CD4-positive, alpha-beta T cell treated with Interleukin-15 for 1 hour (primary cell): ENCODE data around the gene ADAP1.

Experiments used
- DNase-seq: peaks from one replicate; pipeline ENCODE4 v3.0.0-alpha.2; 2020

Gene ADAP1

DNA sequence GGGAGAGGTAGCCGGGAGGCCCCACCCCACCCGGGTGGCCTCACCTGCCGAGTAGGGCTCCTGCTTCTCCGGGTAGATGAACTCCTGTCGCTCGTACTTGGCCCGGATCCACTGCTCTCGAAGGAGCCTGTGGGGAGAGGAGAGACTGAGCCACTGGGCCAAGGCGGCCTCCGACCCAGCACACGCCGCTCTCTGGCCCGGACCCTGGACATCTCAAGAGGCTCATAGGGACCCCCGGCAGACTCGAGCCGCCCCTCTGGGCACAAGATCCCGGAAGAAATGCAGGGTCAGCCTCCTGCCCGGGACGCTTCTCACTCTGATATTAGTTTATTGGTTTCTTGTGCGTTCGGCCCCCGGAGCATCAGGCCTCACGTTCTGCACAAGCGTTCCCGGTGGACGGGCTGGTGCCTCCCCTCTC is 34.5 kb downstream of the ADAP1 start:
- DNase-seq = peak; percentile 11

DNA sequence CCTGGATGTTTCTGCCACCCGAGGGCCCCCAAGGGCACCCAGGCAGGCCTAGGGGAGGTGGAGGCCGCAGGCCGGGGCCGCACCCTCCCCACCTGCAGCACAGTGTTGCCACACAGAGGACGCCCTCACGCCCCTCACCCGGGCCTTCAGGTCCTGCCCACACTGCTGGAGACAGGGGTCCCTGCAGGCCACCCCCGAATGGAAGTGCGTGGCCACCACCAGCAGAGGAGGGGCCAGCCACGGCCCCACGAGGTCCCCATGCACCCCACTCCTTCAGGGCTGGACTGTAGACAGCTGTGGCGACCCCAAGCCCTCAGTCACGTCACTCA is 35.4 kb downstream of the ADAP1 start:
- peak; percentile 15 for DNase-seq

DNA sequence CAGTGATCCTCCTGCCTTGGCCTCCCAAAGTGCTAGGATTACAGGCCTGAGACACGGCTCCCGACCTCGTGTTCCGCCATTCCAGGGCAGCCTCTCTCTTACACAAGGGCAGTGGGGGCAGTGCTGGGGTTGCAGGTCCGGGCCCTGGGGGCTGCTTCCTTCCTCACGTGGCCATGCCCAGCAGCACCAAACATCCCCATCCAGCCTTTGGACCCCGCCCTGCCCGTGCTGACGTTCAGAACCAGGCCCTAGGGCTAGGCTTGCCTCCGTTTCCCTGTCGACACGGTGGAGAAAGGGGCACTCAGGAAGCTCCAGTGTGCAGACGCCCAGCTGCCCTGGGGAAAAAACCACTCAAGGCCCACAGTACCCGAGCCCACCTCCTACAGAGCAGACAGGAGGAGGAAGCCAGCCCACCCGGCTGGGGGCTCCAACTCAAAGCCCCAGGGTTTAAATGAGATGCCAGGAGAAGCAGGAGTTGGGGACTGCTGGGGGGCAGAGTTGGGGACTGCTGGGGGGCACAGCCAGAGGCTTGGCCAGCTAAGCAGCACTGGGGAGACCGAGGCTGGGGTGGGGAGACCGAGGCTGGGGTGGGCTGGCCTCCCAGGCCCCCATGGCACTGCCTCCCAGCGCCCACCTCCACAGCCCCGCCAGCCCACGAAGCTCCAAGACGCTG is 35.9 kb downstream of the ADAP1 start:
- DNase-seq = peak; percentile 9

DNA sequence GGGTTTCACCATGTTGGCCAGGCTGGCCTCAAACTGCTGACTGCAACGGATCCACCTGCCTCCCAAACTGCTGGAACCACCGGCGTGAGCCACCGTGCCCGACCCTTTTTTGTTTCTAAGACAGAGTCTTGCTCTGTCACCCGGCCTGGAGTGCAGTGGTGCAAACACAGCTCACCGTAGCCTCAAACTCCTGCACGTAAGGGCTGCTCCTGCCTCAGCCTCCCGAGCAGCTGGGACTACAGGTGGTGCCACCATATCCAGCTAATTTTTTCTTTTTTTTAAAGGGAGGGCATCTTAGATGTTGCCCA is 36.4 kb downstream of the ADAP1 start:
- peak; percentile 14 for DNase-seq

DNA sequence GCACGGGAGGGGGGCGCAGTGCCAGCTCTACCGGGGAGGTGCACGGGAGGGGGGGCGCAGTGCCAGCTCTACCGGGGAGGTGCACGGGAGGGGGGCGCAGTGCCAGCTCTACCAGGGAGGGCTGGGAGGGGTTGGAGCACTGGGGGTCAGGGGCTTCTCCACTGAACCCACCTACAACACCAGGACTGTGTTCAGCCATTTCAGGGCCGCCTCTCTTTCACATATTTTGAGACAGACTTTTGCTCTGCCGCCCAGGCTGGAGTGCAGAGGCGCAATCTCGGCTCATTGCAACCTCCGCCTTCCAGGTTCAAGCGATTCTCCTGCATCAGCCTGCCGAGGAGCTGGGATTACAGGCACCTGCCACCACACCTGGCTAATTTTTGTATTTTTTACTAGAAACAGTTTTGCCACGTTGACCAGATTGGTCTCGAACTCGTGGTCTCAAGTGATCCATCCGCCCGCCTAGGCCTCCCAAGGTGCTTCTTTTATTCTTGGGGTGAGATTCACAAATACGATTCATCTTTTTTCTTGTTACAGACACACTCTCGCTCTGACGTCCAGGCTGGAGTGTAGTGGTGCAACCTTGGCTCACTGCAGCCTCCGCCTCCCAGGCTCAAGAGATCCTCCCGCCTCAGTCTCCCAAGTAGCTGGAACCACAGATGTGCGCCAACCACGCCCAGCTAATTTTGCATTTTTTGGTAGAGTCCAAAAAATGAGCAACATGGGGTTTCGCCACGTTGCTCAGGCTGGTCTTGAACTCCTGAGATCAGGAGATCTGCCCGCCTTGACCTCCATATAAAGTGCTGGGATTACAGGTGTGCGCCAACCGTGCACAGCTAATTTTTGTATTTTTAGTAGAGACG is 37.0 kb downstream of the ADAP1 start:
- no peak for DNase-seq

DNA sequence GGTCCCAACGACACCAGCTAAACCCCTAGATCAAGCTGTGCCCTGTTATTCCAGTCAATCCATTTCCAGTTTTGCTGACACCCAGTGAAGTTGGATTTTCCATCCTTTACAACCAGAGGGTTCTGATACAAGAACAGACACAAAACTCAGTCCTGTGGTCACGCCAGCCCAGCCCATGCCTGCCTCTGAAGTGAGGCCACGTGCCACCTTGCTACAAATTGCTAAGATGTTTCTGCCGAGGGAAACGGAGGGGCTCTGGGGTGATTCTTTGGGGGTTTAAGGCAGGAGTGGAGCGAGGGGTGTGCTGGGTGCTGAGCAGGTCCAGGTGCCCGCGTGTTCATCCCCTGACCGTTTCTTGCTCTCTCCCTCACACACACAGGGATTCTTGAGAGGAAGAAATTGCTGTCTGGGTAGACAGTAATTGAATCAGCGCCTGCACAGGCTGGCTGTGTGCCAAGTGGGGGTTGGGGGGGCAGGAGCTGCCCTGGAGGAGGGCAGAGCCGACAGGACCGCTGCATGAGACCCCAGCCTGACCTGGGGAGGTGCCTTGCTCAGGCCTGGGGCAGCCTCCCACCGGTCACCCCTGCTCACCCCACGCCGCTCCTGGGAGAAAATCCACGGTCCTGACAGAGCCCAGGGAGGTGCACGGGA is 38.1 kb downstream of the ADAP1 start:
- no peak for DNase-seq

DNA sequence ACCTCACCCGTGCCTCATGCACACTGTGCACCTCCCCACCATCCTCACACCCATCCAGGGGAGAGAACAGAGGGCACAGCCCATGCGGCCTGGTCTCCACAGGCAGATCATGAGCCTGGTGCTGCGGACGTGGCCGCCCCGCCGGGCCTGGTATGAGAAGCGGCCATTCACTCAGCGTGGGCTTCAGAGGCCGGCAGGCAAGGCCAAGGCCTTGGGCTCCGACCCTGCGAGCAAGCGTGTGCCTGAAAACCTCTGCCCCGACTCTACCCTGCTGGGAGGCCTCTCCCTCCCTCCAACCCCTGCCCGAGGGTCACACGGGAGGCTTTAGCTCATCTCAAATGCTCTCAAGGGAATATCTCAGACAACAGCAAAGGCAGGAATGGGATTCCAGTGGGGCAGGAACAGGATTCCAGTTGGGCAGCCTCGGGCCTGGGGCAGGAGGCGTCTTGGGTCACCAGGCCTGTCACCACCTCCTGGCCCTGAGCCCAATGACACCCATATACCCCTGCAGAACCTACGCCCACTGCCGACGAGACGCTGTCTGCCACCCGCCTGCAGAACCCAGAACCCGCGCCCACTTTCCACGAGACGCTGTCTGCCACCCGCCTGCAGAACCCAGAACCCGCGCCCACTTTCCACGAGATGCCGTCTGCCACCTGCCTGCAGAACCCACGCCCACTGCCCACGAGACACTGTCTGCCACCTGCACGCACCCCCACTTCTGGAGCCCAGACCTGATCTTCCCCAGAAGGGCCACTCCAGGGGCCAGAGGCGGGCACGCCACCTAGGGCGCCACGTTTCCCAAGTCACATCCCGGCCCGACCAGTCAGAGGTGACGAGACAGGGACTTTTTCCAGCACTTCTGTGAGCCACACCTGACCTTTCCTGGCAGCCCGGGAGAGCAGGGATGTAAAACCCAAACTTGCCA is 38.9 kb downstream of the ADAP1 start:
- no peak for DNase-seq

DNA sequence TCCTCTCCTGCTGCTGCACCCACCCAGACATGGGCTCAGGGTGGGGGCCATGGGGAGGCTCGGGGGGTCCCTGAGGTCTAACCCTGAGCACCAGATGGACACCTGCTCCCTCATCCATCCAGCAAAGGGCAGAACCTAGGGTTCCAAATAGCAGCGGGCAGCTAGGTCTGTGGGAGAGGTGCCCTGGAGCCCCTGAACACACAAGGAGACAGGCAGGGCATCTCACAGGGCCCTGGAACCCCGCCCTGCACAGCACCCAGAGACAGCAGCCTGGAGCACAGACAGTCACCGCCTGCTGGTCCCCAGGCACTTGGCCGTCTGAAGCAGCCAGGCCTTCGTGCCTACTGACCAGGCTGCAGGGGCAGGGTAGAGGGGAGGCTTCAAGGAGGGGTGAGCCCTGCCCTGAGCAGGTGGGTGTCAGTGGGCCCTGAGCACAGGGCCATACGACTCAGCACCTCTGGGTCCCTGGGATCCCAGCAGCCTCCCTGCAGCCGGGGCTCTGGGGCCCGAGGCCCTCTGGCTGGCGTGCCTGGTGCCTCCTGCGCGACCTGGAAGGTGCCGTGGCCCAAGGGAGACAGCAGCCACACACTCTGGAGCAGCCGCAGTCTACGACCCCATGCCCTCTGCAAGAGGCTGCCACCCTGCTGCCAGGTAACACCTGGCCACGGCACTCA is 39.8 kb downstream of the ADAP1 start:
- no peak for DNase-seq

DNA sequence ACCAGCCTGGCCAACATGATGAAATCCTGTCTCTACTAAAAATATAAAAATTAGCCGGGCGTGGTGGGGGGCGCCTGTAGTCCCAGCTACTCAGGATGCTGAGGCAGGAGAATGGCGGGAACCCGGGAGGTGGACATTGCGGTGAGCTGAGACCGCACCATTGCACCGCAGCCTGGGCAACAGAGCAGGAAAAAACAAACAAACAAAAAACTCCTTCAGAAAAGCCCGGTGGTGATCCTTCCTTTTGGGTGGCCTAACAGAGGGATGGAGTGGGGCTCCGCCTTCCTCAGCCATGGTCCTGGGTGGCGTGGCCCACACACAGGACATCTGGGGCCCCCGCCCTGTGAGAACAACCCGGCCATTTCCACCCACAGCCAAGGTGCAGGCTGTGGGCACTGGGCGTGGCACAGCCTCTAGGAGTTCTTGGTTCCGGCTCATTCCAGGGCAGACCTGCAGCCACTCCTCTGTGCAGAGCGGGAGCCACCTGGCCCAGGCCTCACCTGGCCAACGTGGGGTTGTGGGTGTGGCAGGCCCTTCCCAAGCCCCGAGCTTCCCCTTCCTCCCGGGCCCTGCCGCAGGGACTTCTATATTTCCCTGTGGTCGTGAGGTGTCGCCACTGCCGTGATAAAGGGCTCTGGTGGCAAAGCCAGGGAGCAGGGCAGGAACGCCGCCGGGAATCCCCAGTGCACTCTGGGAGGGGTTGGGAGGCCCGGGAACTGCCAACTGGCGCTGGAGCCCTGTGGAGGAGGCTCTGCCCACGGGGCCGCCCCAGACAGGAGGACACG is 40.6 kb downstream of the ADAP1 start:
- no peak for DNase-seq

DNA sequence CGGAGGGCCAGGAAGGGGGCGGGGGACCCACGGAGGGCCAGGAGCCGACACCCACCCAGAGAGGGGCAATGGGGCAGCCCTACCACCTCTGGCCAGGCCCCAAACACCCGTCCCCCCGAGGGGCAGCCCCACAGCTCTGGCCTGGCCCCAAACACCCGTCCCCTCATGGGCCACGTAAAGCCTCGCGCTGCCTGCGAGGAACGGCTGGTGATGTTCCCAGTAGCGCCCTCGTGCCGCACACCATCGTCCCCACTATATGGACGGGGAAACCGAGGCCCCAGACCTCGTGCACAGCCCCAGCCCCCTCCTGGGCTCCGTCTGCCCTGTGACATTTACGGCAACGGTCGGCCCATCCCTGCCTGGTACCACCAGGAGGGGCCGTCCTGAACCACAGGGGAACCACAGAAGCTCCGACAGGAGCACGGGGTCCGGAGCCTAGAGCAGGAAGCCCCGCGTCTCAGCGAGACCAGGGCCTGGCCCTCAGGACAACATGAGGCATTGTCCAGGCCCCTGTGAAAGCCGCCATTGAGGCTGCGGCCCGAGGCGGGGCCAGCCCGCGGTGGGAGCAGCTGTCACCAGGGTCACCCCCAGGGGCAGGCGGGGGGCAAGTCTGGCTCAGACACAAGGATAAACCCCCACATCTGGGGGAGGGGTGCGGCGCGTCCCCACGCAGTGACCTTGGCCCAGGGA is 42.5 kb downstream of the ADAP1 start:
- DNase-seq = no peak

DNA sequence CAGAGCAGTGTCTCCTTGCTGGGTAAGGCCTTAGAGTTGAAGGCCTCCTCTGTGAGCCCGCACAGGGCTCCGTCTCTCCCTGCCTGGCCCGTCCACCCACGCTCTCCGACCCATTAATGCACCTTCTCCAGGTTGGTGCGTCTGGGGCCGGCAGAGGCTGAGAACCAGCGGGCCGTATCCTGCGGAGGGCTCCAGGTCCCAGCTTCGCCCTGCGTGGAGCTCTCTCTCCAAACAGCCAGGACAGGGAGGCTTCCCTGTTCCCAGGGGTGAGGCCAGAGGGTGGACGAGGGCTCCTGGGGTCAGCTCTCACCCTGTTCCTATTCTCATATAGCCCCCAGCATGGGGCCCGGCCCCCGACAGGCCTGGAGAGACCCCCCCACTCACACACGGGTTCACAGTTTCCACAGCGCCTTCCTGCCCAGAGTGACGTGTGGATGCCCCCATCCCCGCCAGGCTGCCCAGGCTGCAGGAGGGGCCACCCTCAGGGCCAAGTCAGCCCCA is 43.5 kb downstream of the ADAP1 start:
- DNase-seq = no peak

DNA sequence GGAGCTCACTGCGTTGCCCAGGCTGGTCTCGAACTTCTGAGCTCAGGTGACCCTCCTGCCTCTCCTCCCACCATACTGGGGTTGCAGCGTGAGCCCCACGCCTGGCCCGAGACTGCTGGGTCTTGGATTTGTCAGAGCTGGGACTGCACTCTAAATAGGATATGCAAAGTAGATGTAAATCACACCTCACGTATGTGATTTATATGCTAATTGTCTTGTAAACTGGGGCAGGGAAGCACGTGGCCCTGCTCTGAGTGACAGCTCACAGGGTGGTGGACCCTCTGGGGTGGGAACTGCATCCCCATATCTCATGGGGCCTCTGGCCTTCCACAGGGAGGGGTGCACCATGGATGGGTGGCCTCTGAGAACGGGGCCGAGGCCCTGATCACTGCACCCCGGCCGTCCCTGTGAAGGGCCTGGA is 44.0 kb downstream of the ADAP1 start:
- DNase-seq = no peak

DNA sequence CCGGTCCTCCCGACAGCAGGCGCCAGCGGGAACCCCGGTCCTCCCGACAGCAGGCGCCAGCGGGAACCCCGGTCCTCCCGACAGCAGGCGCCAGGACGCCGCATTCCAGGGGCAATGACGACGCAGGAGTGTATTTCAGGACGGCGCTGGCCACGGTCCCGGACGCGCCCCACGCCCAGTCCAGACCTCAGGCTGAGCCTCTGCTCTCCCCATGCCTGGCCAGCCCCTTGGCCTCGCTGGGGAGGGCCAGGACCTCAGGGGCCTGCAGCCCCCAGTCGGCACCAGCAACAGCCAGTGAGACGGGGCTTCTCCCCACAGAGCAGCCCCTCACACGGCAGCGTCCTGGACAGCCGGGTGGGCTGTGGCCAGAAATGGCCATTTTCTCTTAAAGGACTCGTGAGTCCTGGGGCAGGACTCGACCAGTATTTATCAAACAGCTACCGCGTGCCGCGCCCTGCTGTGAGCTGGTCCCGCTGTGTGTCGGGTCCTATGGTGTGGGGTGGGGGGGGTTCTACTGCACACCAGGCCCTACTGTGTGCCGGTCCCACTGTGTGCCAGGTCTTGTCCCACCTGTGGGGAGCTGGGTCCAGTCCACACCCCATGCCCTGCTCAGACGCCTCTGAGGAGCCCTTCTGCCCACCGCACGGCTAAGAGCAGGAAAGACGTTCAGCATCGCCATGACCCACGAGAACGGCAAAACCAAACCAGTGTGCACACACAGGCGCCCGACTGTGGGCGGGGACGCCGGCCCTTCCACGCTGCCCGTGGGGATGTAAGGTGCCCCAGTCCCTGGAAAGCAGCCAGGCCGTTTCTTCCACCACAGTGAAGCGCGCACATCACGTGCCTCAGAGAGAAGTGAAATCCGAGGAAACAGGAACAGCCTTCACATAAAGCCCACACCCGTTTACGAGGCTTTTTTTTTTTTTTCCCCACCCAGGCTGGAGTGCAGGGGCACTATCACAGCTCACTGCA is 44.8 kb downstream of the ADAP1 start:
- DNase-seq = peak; percentile 82

DNA sequence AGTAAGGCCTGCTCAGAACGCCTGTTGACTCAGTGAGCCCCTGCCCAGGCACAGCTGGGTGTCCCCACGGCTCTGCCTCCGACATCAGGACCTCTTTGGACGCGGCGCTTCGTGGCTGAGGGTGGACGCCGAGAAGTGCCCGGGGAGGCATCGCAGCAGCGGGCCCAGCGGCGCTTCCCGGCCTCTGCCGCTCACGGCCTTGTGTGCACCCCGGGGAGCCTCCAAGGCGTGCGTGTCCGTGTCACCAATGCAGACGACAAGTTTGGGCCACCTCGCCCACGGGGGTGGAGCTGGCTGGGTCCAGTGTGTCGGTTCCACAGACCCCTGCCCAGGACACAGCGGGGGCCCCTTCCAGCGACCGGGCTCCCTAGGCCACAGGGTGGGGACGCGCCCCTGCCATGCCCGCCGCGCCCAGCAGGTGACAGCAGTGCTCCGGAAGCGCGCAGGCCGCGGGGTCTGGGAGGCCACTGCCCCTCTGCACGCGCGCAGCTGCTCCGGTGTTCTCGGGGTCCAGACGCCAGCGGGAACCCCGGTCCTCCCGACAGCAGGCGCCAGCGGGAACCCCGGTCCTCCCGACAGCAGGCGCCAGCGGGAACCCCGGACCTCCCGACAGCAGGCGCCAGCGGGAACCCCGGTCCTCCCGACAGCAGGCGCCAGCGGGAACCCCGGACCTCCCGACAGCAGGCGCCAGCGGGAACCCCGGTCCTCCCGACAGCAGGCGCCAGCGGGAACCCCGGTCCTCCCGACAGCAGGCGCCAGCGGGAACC is 45.7 kb downstream of the ADAP1 start:
- DNase-seq = peak; percentile 69

DNA sequence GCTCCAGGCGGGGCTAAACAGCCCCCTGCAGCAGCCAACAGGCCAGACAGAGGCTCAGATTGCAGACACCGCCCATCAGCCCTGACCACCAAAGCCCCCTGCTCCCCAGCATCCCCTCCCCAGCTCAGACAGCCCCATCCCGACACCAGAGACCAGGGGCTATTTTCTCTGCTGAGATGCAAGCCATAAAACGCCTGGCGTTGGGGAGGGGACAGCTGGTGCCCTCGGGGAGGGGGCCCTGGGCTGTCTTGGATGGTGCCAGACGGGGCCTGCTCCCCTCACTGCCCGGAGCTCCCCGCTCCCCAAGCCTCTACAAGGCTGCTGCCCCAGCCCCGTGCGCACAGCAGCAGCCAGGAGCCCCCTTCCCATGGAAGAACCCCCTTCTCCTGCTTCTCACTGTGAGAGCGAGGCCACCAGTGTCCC is 46.3 kb downstream of the ADAP1 start:
- DNase-seq = no peak

DNA sequence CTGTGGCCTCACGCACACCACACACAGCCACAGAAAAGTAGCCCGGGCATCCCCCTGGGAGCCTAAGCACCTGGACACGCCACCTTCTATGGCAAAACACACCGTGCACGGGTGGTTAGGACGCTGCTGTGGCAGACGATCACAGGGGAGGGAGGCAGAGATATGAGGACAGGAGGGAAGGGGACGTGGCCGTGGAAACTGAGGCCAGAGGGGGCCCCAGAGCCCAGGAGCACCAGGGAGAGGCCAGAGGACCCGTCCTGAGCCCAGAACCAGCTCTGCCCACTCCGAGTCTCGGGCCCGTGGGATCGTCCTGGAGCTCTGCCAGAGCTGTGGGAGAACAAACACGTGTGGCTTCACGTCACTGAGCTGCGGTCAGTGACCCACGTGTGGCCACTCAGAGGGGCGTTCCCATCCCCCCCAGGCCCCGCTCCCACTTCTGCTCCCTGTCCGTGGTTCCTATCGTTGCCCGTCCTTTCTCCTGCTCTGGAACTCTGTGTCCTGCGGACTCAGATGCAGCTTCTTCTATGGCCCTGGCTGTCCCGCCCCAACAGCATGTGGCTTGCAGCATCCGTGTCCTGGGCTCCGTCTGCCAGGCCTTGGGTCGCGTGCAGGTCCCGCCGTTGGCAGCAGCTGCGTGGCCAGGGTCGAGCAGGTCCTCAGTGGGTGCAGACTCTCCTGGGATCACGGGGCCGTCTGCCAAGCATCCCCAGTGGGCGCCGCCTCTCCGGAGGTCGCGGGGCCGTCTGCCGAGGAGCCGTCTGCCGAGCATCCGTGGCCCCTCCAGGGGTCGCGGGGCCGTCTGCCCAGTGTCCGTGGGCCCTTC is 47.1 kb downstream of the ADAP1 start:
- DNase-seq = peak; percentile 34

DNA sequence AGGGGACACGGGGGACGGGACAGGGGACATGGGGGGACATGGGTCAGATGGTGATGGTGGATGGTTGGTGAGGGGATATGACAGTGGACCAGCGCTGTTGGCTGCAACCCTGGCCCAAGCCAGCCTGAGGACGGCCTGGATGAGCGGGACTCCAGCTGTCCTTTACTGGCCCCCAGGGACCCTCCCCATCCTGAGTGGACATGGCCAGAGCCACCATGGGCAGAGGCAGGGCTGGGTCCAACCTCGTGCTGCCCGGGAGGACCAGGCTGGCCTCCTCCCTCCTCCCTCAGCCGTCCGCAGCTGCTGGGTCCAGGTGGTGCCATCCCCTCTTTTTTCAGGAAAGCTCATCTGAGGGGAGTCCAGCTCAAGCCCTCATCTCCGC is 47.7 kb downstream of the ADAP1 start:
- no peak for DNase-seq

DNA sequence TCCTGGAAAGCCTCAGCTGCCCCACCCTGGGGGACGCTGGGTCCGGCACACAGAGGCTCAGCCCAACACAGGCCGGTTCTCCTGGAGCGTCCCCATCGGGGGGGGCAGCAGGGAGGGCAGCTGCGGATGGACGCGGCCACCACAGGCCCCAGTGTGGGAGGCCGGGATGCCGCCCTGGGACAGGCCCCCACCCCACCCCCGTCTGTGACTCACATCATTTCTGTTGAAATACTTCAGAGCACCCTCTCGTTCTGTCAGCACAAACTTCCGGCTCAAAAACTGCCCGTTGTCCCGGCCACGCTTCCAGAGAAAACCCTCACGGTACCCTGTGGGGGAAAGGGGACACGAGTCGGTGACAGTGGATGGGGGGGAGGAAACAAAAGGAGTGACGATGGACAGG is 49.6 kb downstream of the ADAP1 start:
- DNase-seq = no peak
